ENCODE measurements around the gene DISC1.
"Not testable (repeated sequence)": the region's sequence is repeated elsewhere in the genome, so short reads cannot be mapped to it uniquely, and the experiment has no call there.

Gene DISC1

GRCh38 chr1:231890791-231891190, 264.2 kb downstream of the DISC1 start:
- DNase-seq (ENCODE audit: low read depth in 2 of 2): no peak

- DNase-seq (ENCODE audit: low read depth in 2 of 2): no peak
Measured at GRCh38 chr1:231893400-231894102, 267.0 kb downstream of the DISC1 start.

- DNase-seq (ENCODE audit: low read depth in 2 of 2): no peak
Measured at GRCh38 chr1:231896806-231897205, 270.2 kb downstream of the DISC1 start.

- no peak for DNase-seq (ENCODE audit: low read depth in 2 of 2)
Measured at GRCh38 chr1:231899046-231899445, 272.5 kb downstream of the DISC1 start.

- DNase-seq (ENCODE audit: low read depth in 2 of 2): no peak
Measured at GRCh38 chr1:231899713-231900435, 273.3 kb downstream of the DISC1 start.

GRCh38 chr1:231903586-231904081, 277.0 kb downstream of the DISC1 start:
- DNase-seq (ENCODE audit: low read depth in 2 of 2): no peak

GRCh38 chr1:231907310-231907709, 280.7 kb downstream of the DISC1 start:
- not testable (repeated sequence) for DNase-seq (ENCODE audit: low read depth in 2 of 2)

GRCh38 chr1:231913493-231913892, 286.9 kb downstream of the DISC1 start:
- DNase-seq (ENCODE audit: low read depth in 2 of 2): no peak

- DNase-seq (ENCODE audit: low read depth in 2 of 2): no peak
Measured at GRCh38 chr1:231918239-231919015, 291.8 kb downstream of the DISC1 start.

- DNase-seq (ENCODE audit: low read depth in 2 of 2): no peak
Measured at GRCh38 chr1:231919239-231919885, 292.8 kb downstream of the DISC1 start.

GRCh38 chr1:231919886-231920285, 293.3 kb downstream of the DISC1 start:
- DNase-seq (ENCODE audit: low read depth in 2 of 2): no peak

- no peak for DNase-seq (ENCODE audit: low read depth in 2 of 2)
Measured at GRCh38 chr1:231921646-231922345, 295.2 kb downstream of the DISC1 start.

- no peak for DNase-seq (ENCODE audit: low read depth in 2 of 2)
Measured at GRCh38 chr1:231923491-231924041, 297.0 kb downstream of the DISC1 start.

GRCh38 chr1:231924180-231924579, 297.6 kb downstream of the DISC1 start:
- DNase-seq (ENCODE audit: low read depth in 2 of 2): no peak

GRCh38 chr1:231925864-231926263, 299.3 kb downstream of the DISC1 start:
- no peak for DNase-seq (ENCODE audit: low read depth in 2 of 2)

GRCh38 chr1:231926340-231926739, 299.8 kb downstream of the DISC1 start:
- no peak for DNase-seq (ENCODE audit: low read depth in 2 of 2)

- no peak for DNase-seq (ENCODE audit: low read depth in 2 of 2)
Measured at GRCh38 chr1:231926933-231927332, 300.3 kb downstream of the DISC1 start.

GRCh38 chr1:231927431-231927830, 300.8 kb downstream of the DISC1 start:
- no peak for DNase-seq (ENCODE audit: low read depth in 2 of 2)

GRCh38 chr1:231929311-231929710, 302.7 kb downstream of the DISC1 start:
- DNase-seq (ENCODE audit: low read depth in 2 of 2): no peak

GRCh38 chr1:231930257-231930947, 303.8 kb downstream of the DISC1 start:
- no peak for DNase-seq (ENCODE audit: low read depth in 2 of 2)

All from stimulated activated CD8-positive, alpha-beta memory T cell treated with anti-CD3 and anti-CD28 coated beads, Interleukin-15, amount 100 ng/mL, for 4 hours (primary cell).